MM.1S (cell line): ENCODE measurements around the gene FPR1.

ENCODE experiments used
- CTCF ChIP-seq: fragments of 300-600 bp; sonication (generic); IDR thresholded peaks from 2 replicates; pipeline ENCODE4 v1.5.1; 2016; ENCODE audit warnings: antibody characterized with exemption, low read length, mixed read lengths
- EZH2 ChIP-seq: fragments of 300-600 bp; sonication (generic); optimal IDR thresholded peaks from 2 replicates; pipeline ENCODE3; 2017; ENCODE audit warnings: low read depth, mild to moderate bottlenecking, antibody characterized with exemption, low read length, mixed read lengths

- no peak for TF ChIP-seq CTCF
- TF ChIP-seq EZH2, result no peak
Measured at GRCh38 chr19:51761696-51762095, 10.0 kb upstream of the FPR1 start.
